HepG2 (cell line): ENCODE data around the gene SPACA4. TPM values are rescaled to one million over a fixed set of nuclear protein-coding genes. Genes with fewer than 3 reads are reported as not detected.
A peak's percentile ranks its signal among the peaks of the same experiment; 100 is the strongest.

Experiments used
- ATRX ChIP-seq: sonication (generic); formaldehyde crosslinking; IDR thresholded peaks from 2 replicates; pipeline ENCODE4 v1.4.0; 2020; ENCODE audit warnings: missing genetic modification reagents, borderline replicate concordance
- CENPX ChIP-seq: sonication (generic); formaldehyde crosslinking; IDR thresholded peaks from 2 replicates; pipeline ENCODE4 v1.9.0; 2021; ENCODE audit warnings: mild to moderate bottlenecking, missing genetic modification reagents, moderate library complexity
- CERS6 ChIP-seq: sonication (generic); formaldehyde crosslinking; IDR thresholded peaks from 2 replicates; pipeline ENCODE4 v1.5.0; 2020; ENCODE audit warnings: missing genetic modification reagents
- DNMT1 ChIP-seq: sonication (generic); formaldehyde crosslinking; IDR thresholded peaks from 2 replicates; pipeline ENCODE4 v1.5.1; 2020; ENCODE audit warnings: mild to moderate bottlenecking, missing genetic modification reagents
- DNMT3B ChIP-seq: conservative IDR thresholded peaks from 2 replicates; pipeline ENCODE4 v1.6.1; 2016; ENCODE audit warnings: missing biosample characterization, control low read depth
- EEA1 ChIP-seq: sonication (generic); formaldehyde crosslinking; IDR thresholded peaks from 2 replicates; pipeline ENCODE4 v1.5.1; 2020; ENCODE audit warnings: mild to moderate bottlenecking, missing genetic modification reagents, borderline replicate concordance
- ERF ChIP-seq: IDR thresholded peaks from 2 replicates; pipeline ENCODE4 v1.6.1; 2018; ENCODE audit warnings: missing biosample characterization, missing genetic modification reagents
- FOXA3 ChIP-seq: IDR thresholded peaks from 2 replicates; pipeline ENCODE4 v1.6.1; 2016; ENCODE audit warnings: missing genetic modification reagents, missing compliant biosample characterization
- GFI1 ChIP-seq: sonication (generic); formaldehyde crosslinking; IDR thresholded peaks from 2 replicates; pipeline ENCODE4 v1.5.0; 2020; ENCODE audit warnings: missing genetic modification reagents, mild to moderate bottlenecking, borderline replicate concordance
- HOXA9 ChIP-seq: sonication (generic); formaldehyde crosslinking; IDR thresholded peaks from 2 replicates; pipeline ENCODE4 v1.8.1; 2022; ENCODE audit warnings: missing genetic modification reagents, mild to moderate bottlenecking, moderate library complexity, borderline replicate concordance
- KLF13 ChIP-seq: sonication (generic); formaldehyde crosslinking; IDR thresholded peaks from 2 replicates; pipeline ENCODE4 v1.4.0; 2020; ENCODE audit warnings: mild to moderate bottlenecking, missing genetic modification reagents
- MBD4 ChIP-seq: IDR thresholded peaks from 2 replicates; pipeline ENCODE4 v1.6.1; 2012; ENCODE audit warnings: low read length, inconsistent platforms, borderline replicate concordance
- MBNL3 ChIP-seq: fragments of 250-450 bp; sonication (Bioruptor Pico); conservative IDR thresholded peaks from 2 replicates; pipeline ENCODE4 v1.8.0; 2022; ENCODE audit warnings: mild to moderate bottlenecking, inconsistent platforms
- NFKBIZ ChIP-seq: IDR thresholded peaks from 2 replicates; pipeline ENCODE4 v1.6.1; 2018; ENCODE audit warnings: missing genetic modification reagents, missing compliant biosample characterization
- NR2F6 ChIP-seq, 2 experiments: IDR thresholded peaks; 2 replicates each; pipeline ENCODE4 v1.6.1; 2016; ENCODE audit warnings: antibody characterized with exemption in 1 of 2, mild to moderate bottlenecking in 1 of 2
- PCBP2 ChIP-seq: fragments of 200-400 bp; formaldehyde crosslinking; optimal IDR thresholded peaks from 2 replicates; pipeline ENCODE3; 2018; ENCODE audit warnings: low read length, low read depth; ENCODE audit not compliant: poor library complexity, severe bottlenecking
- PLRG1 ChIP-seq: fragments of 450-650 bp; conservative IDR thresholded peaks from 2 replicates; pipeline ENCODE4 v1.6.1; 2016
- SCMH1 ChIP-seq: sonication (generic); formaldehyde crosslinking; IDR thresholded peaks from 2 replicates; pipeline ENCODE4 v1.9.0; 2021; ENCODE audit warnings: missing genetic modification reagents, mild to moderate bottlenecking, borderline replicate concordance
- SMAD3 ChIP-seq: sonication (generic); formaldehyde crosslinking; IDR thresholded peaks from 2 replicates; pipeline ENCODE4 v1.4.0; 2020; ENCODE audit warnings: missing genetic modification reagents
- SOX5 ChIP-seq: IDR thresholded peaks from 2 replicates; pipeline ENCODE4 v1.6.1; 2016; ENCODE audit warnings: borderline replicate concordance
- SPEN ChIP-seq: sonication (generic); formaldehyde crosslinking; IDR thresholded peaks from 2 replicates; pipeline ENCODE4 v1.5.1; 2020; ENCODE audit warnings: low read depth, mild to moderate bottlenecking, missing genetic modification reagents
- USF2 ChIP-seq, 2 experiments: sonication (generic) in 1 of 2; formaldehyde crosslinking in 1 of 2; IDR thresholded peaks; 2 replicates each; pipeline versions ENCODE4 v1.5.1 to v1.6.1; 2011 to 2020; ENCODE audit warnings: borderline replicate concordance in 1 of 2, low read depth in 1 of 2, low read length in 1 of 2, mild to moderate bottlenecking in 1 of 2, missing genetic modification reagents in 1 of 2, moderate library complexity in 1 of 2
- YEATS2 ChIP-seq: sonication (generic); formaldehyde crosslinking; IDR thresholded peaks from 2 replicates; pipeline ENCODE4 v1.4.0; 2020; ENCODE audit warnings: missing genetic modification reagents, borderline replicate concordance
- ZNF644 ChIP-seq: IDR thresholded peaks from 2 replicates; pipeline ENCODE4 v1.6.1; 2016; ENCODE audit warnings: low read depth
- ZNF777 ChIP-seq: sonication (generic); formaldehyde crosslinking; IDR thresholded peaks from 2 replicates; pipeline ENCODE4 v1.4.0; 2020; ENCODE audit warnings: missing genetic modification reagents
- ZSCAN9 ChIP-seq: IDR thresholded peaks from 2 replicates; pipeline ENCODE4 v1.6.1; 2016; ENCODE audit warnings: borderline replicate concordance
- polyA plus RNA-seq, 8 experiments: library from polyadenylated mRNA; depleted of rRNA in 3 of 8; stranded (reverse) in 7 of 8; unstranded in 1 of 8; fragments of >200 nt; fragmentation: Illumina TruSeq in 4 of 8; extraction: Trizol in 4 of 8; gene quantifications; 2 replicates each; pipeline versions ENCODE4 v1.2.1 to v1.2.3, GENCODE V29; 2011 to 2016; ENCODE audit warnings: low read depth in 4 of 8, missing spikeins in 1 of 8, mixed read lengths in 1 of 8; ENCODE audit not compliant: insufficient read depth in 1 of 8
- total RNA-seq, 5 experiments: library from RNA; depleted of rRNA; stranded (reverse); fragments of >200 nt; fragmentation: Illumina TruSeq; extraction: Trizol; gene quantifications; 2 replicates each; pipeline ENCODE4 v1.2.3, GENCODE V29; 2016; ENCODE audit warnings: low read depth in 1 of 5
- TF ChIP-seq, protein P1 (sequence below): sonication (generic); formaldehyde crosslinking; IDR thresholded peaks from 2 replicates; pipeline ENCODE4 v1.4.0; 2020; ENCODE audit warnings: missing genetic modification reagents, borderline replicate concordance

The SPACA4 gene
- total and polyA plus RNA-seq, 2 of the 13 experiments (the other 11 are each of a cell fraction or from before 2014, with no cell fraction given): not detected

- TF ChIP-seq SMAD3 (CRISPR knock-in tag): peak; percentile 84
- peak; percentile 64; the same call in 1 of the 2 replicates for TF ChIP-seq ZNF644
- TF ChIP-seq FOXA3 (CRISPR knock-in tag): peak; percentile 87
- no peak for TF ChIP-seq EEA1 (CRISPR knock-in tag)
- TF ChIP-seq SCMH1: no peak
- peak; percentile 90 for TF ChIP-seq NR2F6 (IDR thresholded peaks at IDR 0.05)
- TF ChIP-seq NR2F6 (CRISPR knock-in tag; IDR thresholded peaks at IDR 0.05): peak; percentile 92
- 0 out of 2 replicates have a peak, but pooled peaks have one; percentile 57 for TF ChIP-seq KLF13 (CRISPR knock-in tag)
- no peak for TF ChIP-seq HOXA9
- TF ChIP-seq SPEN (CRISPR knock-in tag): peak; percentile 63
- TF ChIP-seq NFKBIZ (CRISPR knock-in tag): 0 out of 2 replicates have a peak, but pooled peaks have one; percentile 77
- no peak for TF ChIP-seq USF2 (IDR thresholded peaks at IDR 0.05; ENCODE audit: low read depth, low read length)
- no peak for TF ChIP-seq USF2 (CRISPR knock-in tag; IDR thresholded peaks at IDR 0.05; ENCODE audit: borderline replicate concordance)
- TF ChIP-seq MBD4: no peak
- TF ChIP-seq MBNL3 (CRISPR knock-in tag): no peak
- TF ChIP-seq YEATS2 (CRISPR knock-in tag): peak; percentile 58; the same call in 1 of the 2 replicates
- TF ChIP-seq ERF (CRISPR knock-in tag): peak; percentile 84
- TF ChIP-seq SOX5 (CRISPR knock-in tag): peak; percentile 86
- TF ChIP-seq GFI1 (CRISPR knock-in tag): peak; percentile 91
- no peak for TF ChIP-seq PLRG1
- no peak for TF ChIP-seq DNMT3B (CRISPR knock-in tag)
- TF ChIP-seq ZSCAN9 (CRISPR knock-in tag): peak; percentile 89
- TF ChIP-seq, protein P1, sequence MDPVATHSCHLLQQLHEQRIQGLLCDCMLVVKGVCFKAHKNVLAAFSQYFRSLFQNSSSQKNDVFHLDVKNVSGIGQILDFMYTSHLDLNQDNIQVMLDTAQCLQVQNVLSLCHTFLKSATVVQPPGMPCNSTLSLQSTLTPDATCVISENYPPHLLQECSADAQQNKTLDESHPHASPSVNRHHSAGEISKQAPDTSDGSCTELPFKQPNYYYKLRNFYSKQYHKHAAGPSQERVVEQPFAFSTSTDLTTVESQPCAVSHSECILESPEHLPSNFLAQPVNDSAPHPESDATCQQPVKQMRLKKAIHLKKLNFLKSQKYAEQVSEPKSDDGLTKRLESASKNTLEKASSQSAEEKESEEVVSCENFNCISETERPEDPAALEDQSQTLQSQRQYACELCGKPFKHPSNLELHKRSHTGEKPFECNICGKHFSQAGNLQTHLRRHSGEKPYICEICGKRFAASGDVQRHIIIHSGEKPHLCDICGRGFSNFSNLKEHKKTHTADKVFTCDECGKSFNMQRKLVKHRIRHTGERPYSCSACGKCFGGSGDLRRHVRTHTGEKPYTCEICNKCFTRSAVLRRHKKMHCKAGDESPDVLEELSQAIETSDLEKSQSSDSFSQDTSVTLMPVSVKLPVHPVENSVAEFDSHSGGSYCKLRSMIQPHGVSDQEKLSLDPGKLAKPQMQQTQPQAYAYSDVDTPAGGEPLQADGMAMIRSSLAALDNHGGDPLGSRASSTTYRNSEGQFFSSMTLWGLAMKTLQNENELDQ (CRISPR knock-in tag): no peak
- TF ChIP-seq ZNF777 (CRISPR knock-in tag): peak; percentile 74; the same call in 1 of the 2 replicates
- TF ChIP-seq DNMT1 (CRISPR knock-in tag): 0 out of 2 replicates have a peak, but pooled peaks have one; percentile 25
- no peak for TF ChIP-seq CERS6 (CRISPR knock-in tag)
- no peak for TF ChIP-seq ATRX (CRISPR knock-in tag)
- TF ChIP-seq PCBP2: no peak
- no peak for TF ChIP-seq CENPX (CRISPR knock-in tag)
Observed at GRCh38 chr19:48558018-48558684, 48.4 kb upstream of the SPACA4 start (continued).
